ENCODE data around the gene PSD2. TPM values are rescaled to one million over a fixed set of nuclear protein-coding genes. Genes with fewer than 3 reads are reported as not detected.

The PSD2 gene
- total RNA-seq, 4 donors from 2014 or later: under 0.01 to 0.17 (median 0.13) TPM; not detected in 1

DNA sequence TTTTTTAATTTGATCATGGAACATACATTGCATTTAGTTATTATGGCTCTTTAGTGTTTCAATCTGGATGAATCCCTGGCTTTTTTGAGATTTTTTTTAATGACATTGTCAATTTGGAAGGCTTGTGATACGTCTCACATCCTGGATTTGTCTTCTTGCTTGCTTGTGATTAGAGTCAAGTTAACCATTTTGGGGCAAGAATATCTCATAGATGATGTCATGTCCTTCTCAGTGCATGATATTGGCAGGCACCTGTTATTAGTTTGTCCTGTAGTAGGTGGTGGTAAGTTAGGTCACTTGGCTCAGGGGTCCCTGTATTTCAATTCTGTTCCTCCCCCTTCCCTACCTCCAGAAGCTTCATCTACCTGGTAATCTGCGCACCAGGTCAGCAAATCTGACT lies 3.3 kb downstream of the PSD2 start:
- peaks cover 10 to 19% (median 17%) of the 10 kb centered on the region in 4 donors for H3K4me1 ChIP-seq
- no peak for DNase-seq (ENCODE audit: extremely low spot score)
- no peaks in the 10 kb centered on the region for H3K9me3 ChIP-seq
- intact Hi-C loops (cut with DNase I): no loop called here
- WGBS: 70% methylated on average over 2 of the region's 2 CpGs
- H3K27ac ChIP-seq (replicated peaks in 1 of 4): no peak overlapping the region
- H3K27me3 ChIP-seq: peaks cover 3 to 94% (median 28%) of the 10 kb centered on the region in 4 donors
- no peak overlapping the region for H3K4me3 ChIP-seq
- no peak for TF ChIP-seq POLR2AphosphoS5 (IDR thresholded peaks at IDR 0.05)
- TF ChIP-seq, protein P1, sequence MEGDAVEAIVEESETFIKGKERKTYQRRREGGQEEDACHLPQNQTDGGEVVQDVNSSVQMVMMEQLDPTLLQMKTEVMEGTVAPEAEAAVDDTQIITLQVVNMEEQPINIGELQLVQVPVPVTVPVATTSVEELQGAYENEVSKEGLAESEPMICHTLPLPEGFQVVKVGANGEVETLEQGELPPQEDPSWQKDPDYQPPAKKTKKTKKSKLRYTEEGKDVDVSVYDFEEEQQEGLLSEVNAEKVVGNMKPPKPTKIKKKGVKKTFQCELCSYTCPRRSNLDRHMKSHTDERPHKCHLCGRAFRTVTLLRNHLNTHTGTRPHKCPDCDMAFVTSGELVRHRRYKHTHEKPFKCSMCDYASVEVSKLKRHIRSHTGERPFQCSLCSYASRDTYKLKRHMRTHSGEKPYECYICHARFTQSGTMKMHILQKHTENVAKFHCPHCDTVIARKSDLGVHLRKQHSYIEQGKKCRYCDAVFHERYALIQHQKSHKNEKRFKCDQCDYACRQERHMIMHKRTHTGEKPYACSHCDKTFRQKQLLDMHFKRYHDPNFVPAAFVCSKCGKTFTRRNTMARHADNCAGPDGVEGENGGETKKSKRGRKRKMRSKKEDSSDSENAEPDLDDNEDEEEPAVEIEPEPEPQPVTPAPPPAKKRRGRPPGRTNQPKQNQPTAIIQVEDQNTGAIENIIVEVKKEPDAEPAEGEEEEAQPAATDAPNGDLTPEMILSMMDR (IDR thresholded peaks at IDR 0.05): no peak
- H3K36me3 ChIP-seq: no peaks in the 10 kb centered on the region

DNA sequence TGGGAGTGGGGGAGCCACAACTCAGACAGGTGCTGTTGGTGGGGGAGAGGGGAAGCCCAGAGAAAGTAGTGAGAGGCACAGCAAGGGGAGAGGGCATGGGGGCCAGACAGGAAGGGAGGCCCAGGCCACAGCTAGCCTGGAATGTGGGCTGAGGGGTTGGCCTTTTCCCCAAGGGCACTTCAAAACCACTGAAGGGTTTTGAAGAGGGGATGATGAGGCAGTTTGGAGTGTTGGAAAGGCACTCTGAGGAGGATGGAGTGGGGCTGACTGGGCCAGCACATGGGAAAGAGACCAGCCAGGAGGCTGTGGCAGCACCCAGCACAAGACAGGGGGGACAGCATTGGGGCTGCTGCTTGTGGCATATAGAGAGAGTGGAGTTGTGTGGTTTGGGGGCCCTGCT lies 3.8 kb downstream of the PSD2 start:
- H3K27me3 ChIP-seq: peaks cover 3 to 91% (median 28%) of the 10 kb centered on the region in 4 donors
- intact Hi-C loops (cut with DNase I): no loop called here
- TF ChIP-seq POLR2A (IDR thresholded peaks at IDR 0.05; ENCODE audit: low read depth) (no peak), EP300 (IDR thresholded peaks at IDR 0.05) (no peak), POLR2AphosphoS5 (IDR thresholded peaks at IDR 0.05) (no peak)
- TF ChIP-seq, protein P1 (IDR thresholded peaks at IDR 0.05): no peak
- H3K9me3 ChIP-seq: no peaks in the 10 kb centered on the region
- peaks cover 10 to 19% (median 17%) of the 10 kb centered on the region in 4 donors for H3K4me1 ChIP-seq
- no peaks in the 10 kb centered on the region for H3K36me3 ChIP-seq
- H3K27ac ChIP-seq (replicated peaks in 1 of 4): no peak overlapping the region
- H3K4me3 ChIP-seq: no peak overlapping the region
- DNase-seq (ENCODE audit: extremely low spot score): no peak

DNA sequence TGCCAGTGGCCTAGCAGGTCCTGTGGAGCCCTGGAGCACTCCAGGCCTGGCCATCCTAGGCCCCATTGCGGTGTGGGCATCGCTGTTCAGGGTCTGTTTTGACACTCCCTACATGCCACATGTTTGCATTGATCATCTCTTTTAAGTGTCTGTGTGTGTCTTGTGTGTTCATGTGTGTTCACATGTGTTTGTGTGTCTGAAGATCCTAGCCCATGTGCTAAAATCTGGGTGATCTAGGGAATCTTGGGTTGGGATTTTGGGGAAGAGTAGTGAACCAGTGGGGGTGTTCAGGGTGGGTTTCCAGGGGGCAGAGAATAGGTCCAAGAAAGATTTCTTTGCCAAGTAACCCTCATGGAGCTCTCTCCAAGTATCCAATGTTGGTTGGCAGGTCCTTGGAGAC lies 8.4 kb downstream of the PSD2 start:
- H3K4me3 ChIP-seq: no peak overlapping the region
- no peaks in the 10 kb centered on the region for H3K9me3 ChIP-seq
- TF ChIP-seq, protein P1 (IDR thresholded peaks at IDR 0.05): no peak
- TF ChIP-seq POLR2AphosphoS5 (IDR thresholded peaks at IDR 0.05) (no peak), POLR2A (IDR thresholded peaks at IDR 0.05; ENCODE audit: low read depth) (no peak), EP300 (IDR thresholded peaks at IDR 0.05) (no peak)
- no peaks in the 10 kb centered on the region for H3K36me3 ChIP-seq
- H3K27me3 ChIP-seq: peaks cover 0 to 57% (median 0%) of the 10 kb centered on the region in 4 donors
- DNase-seq (ENCODE audit: extremely low spot score): no peak
- WGBS: no CpG with 5 or more reads among the region's 2 CpGs
- no peaks in the 10 kb centered on the region for H3K4me1 ChIP-seq
- intact Hi-C loops (cut with DNase I): no loop called here
- H3K27ac ChIP-seq (replicated peaks in 1 of 4): no peak overlapping the region

DNA sequence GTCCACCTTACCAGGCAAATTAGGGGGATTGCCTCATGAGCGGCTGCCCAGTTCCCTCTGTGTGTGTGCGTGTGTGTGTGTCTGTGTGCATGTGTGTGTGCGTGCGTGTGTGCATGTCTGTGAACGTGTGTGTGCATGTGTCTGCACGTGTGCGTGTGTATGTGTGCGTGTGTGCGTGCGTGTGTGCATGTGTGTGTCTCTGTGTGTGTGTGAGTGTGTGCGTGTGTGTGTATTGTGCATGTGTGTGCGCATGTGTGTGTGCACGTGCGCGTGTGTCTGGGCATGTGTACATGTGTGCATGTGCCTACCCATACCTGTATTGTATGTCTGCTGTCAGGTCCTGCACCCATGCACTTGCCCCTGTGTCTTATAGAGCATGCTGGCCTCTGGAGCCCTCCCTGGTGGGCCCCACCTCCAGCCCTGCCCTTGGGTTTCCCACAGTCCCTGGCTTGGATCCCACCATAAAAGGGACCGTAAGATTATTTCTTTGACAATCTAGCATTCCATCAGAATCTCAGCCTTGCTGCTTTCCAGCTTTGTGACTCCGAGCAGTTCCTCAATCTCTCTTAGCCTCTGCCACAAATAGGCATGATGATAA lies 9.3 kb downstream of the PSD2 start:
- peaks cover 0 to 55% (median 0%) of the 10 kb centered on the region in 4 donors for H3K27me3 ChIP-seq
- no peaks in the 10 kb centered on the region for H3K9me3 ChIP-seq
- H3K4me1 ChIP-seq: no peaks in the 10 kb centered on the region
- H3K27ac ChIP-seq (replicated peaks in 1 of 4): no peak overlapping the region
- TF ChIP-seq, protein P1 (IDR thresholded peaks at IDR 0.05): no peak
- TF ChIP-seq POLR2A (IDR thresholded peaks at IDR 0.05; ENCODE audit: low read depth) (no peak), EP300 (IDR thresholded peaks at IDR 0.05) (no peak), POLR2AphosphoS5 (IDR thresholded peaks at IDR 0.05) (no peak)
- H3K4me3 ChIP-seq: no peak overlapping the region
- no peaks in the 10 kb centered on the region for H3K36me3 ChIP-seq
- 91% methylated on average over 13 of the region's 17 CpGs for WGBS
- DNase-seq (ENCODE audit: extremely low spot score): no peak
- intact Hi-C loops (cut with DNase I): no loop called here

DNA sequence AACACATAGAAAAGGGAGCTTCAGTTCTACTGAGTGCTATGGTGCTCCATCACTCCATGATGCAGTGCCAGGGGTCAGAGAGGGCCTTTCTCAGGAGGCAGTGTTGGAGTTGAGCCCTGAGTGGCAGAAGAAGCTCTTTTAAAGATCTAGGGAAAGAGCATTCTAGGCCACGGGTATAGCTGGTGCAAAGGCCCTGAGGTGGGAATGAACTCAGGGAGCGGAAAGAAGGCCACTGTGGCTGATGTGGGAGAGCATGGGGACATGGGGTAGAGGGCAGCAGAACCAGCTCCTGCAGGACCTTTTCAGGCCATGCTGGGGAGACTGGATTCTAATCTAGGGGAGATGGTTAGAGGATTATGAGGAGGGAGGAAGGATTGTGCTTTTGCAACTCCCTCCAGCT lies 9.9 kb downstream of the PSD2 start:
- WGBS: 94% methylated on average over 2 of the region's 2 CpGs
- Histone ChIP-seq H3K27me3 (peaks cover 0 to 48% (median 0%) of the 10 kb centered on the region in 4 donors), H3K4me3 (no peak overlapping the region), H3K36me3 (no peaks in the 10 kb centered on the region), H3K9me3 (no peaks in the 10 kb centered on the region), H3K27ac (replicated peaks in 1 of 4) (no peak overlapping the region), H3K4me1 (no peaks in the 10 kb centered on the region)
- intact Hi-C loops (cut with DNase I): no loop called here
- DNase-seq (ENCODE audit: extremely low spot score): no peak
- TF ChIP-seq EP300 (IDR thresholded peaks at IDR 0.05) (no peak), POLR2A (IDR thresholded peaks at IDR 0.05; ENCODE audit: low read depth) (no peak), POLR2AphosphoS5 (IDR thresholded peaks at IDR 0.05) (no peak)
- TF ChIP-seq, protein P1 (IDR thresholded peaks at IDR 0.05): no peak

All from esophagus muscularis mucosa (tissue), 4 donors.